SU-DHL-6 (cell line): ENCODE results near the gene MCF2L2.

Source experiments
- H2AFZ ChIP-seq: fragments of 200-600 bp; sonication (generic); 2 replicates; pipeline ENCODE4 v1.6.1; 2014; ENCODE audit warnings: low read depth, mild to moderate bottlenecking, moderate library complexity, mixed read lengths, antibody characterized with exemption, low read length; ENCODE audit not compliant: severe bottlenecking
- H3F3A ChIP-seq: fragments of 200-600 bp; shearing (Covaris generic); 2 replicates; pipeline ENCODE4 v1.6.0; 2016; ENCODE audit warnings: antibody characterized with exemption, mild to moderate bottlenecking; ENCODE audit not compliant: insufficient read depth
- H3K27ac ChIP-seq: fragments of 200-600 bp; sonication (generic); 2 replicates; pipeline ENCODE4 v1.5.1; 2016; ENCODE audit warnings: low read depth, mild to moderate bottlenecking, low read length, moderate library complexity, mixed read lengths
- H3K27me3 ChIP-seq: fragments of 200-600 bp; sonication (generic), shearing (Covaris generic); 2 replicates; pipeline ENCODE4 v1.6.0; 2014; ENCODE audit warnings: mild to moderate bottlenecking, low read length
- H3K36me3 ChIP-seq: fragments of 200-600 bp; sonication (generic); 2 replicates; pipeline ENCODE4 v1.6.1; 2014; ENCODE audit warnings: mild to moderate bottlenecking, low read length, mixed read lengths
- H3K4me2 ChIP-seq: fragments of 300-600, 200-600 bp; shearing (Covaris generic), sonication (generic); 2 replicates; pipeline ENCODE4 v1.6.0; 2014; ENCODE audit warnings: low read length, low read depth, mild to moderate bottlenecking; ENCODE audit not compliant: poor library complexity, severe bottlenecking
- H3K4me3 ChIP-seq: fragments of 200-600 bp; sonication (generic); 2 replicates; pipeline ENCODE4 v1.5.1; 2014; ENCODE audit warnings: antibody characterized with exemption, low read length, mild to moderate bottlenecking, mixed read lengths; ENCODE audit not compliant: insufficient read depth, poor library complexity, severe bottlenecking
- H3K79me2 ChIP-seq: fragments of 200-600 bp; sonication (generic); 2 replicates; pipeline ENCODE4 v1.6.1; 2014; ENCODE audit warnings: mild to moderate bottlenecking, low read length, moderate library complexity; ENCODE audit not compliant: insufficient read depth
- H3K9ac ChIP-seq: fragments of 200-600 bp; sonication (generic); 2 replicates; pipeline ENCODE4 v1.7.0; 2014; ENCODE audit warnings: mild to moderate bottlenecking, low read length
- H3K9me2 ChIP-seq: fragments of 200-600 bp; sonication (generic); replicated peaks from 2 replicates; pipeline ENCODE4 v1.6.1; 2014; ENCODE audit warnings: low read length; ENCODE audit not compliant: insufficient read depth
- H3K9me3 ChIP-seq: fragments of 200-600 bp; sonication (generic); 2 replicates; pipeline ENCODE4 v1.6.1; 2014; ENCODE audit warnings: low read length, mixed read lengths; ENCODE audit not compliant: insufficient read depth
- H4K20me1 ChIP-seq: fragments of 200-600 bp; sonication (generic); 2 replicates; pipeline ENCODE4 v1.6.1; 2014; ENCODE audit warnings: low read depth, mild to moderate bottlenecking, antibody characterized with exemption, low read length, moderate library complexity, mixed read lengths
- EZH2phosphoT487 ChIP-seq: fragments of 200-600 bp; sonication (generic), shearing (Covaris generic); conservative IDR thresholded peaks from 2 replicates; pipeline ENCODE4 v1.6.1; 2018; ENCODE audit warnings: mild to moderate bottlenecking, antibody characterized with exemption, low read length, moderate library complexity, mixed read lengths
- TF ChIP-seq, protein P1 (sequence below): fragments of 200-600 bp; sonication (generic); IDR thresholded peaks from one replicate; pipeline ENCODE4 v1.5.1; 2017; ENCODE audit warnings: antibody characterized with exemption, mild to moderate bottlenecking, low read length, moderate library complexity; ENCODE audit not compliant: insufficient read depth, poor library complexity, severe bottlenecking

MCF2L2 gene

GRCh38 chr3:183306798-183307671 is 121.4 kb downstream of the MCF2L2 start:
- no peak overlapping the region for H3K27ac ChIP-seq
- H3K4me2 ChIP-seq: no peak overlapping the region

GRCh38 chr3:183303690-183304089 is 124.7 kb downstream of the MCF2L2 start:
- Histone ChIP-seq H3K27ac (no peak overlapping the region), H3K79me2 (no peaks in the 10 kb centered on the region), H3K27me3 (no peaks in the 10 kb centered on the region), H3K4me3 (no peak overlapping the region), H3K9me2 (no peaks in the 10 kb centered on the region), H3K36me3 (no peaks in the 10 kb centered on the region), H4K20me1 (no peaks in the 10 kb centered on the region), H3K4me2 (no peak overlapping the region), H2AFZ (no peak overlapping the region), H3K9ac (no peak overlapping the region), H3K9me3 (no peaks in the 10 kb centered on the region), H3F3A (no peaks in the 10 kb centered on the region)
- TF ChIP-seq EZH2phosphoT487: no peak

More at GRCh38 chr3:183306798-183307671, 121.4 kb downstream of the MCF2L2 start:
- H2AFZ ChIP-seq: no peak overlapping the region
- no peaks in the 10 kb centered on the region for H4K20me1 ChIP-seq
- H3K27me3 ChIP-seq: no peaks in the 10 kb centered on the region
- no peaks in the 10 kb centered on the region for H3K79me2 ChIP-seq
- H3K4me3 ChIP-seq: no peak overlapping the region
- H3F3A ChIP-seq: no peaks in the 10 kb centered on the region
- no peaks in the 10 kb centered on the region for H3K36me3 ChIP-seq
- TF ChIP-seq, protein P1, sequence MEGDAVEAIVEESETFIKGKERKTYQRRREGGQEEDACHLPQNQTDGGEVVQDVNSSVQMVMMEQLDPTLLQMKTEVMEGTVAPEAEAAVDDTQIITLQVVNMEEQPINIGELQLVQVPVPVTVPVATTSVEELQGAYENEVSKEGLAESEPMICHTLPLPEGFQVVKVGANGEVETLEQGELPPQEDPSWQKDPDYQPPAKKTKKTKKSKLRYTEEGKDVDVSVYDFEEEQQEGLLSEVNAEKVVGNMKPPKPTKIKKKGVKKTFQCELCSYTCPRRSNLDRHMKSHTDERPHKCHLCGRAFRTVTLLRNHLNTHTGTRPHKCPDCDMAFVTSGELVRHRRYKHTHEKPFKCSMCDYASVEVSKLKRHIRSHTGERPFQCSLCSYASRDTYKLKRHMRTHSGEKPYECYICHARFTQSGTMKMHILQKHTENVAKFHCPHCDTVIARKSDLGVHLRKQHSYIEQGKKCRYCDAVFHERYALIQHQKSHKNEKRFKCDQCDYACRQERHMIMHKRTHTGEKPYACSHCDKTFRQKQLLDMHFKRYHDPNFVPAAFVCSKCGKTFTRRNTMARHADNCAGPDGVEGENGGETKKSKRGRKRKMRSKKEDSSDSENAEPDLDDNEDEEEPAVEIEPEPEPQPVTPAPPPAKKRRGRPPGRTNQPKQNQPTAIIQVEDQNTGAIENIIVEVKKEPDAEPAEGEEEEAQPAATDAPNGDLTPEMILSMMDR: no peak
- TF ChIP-seq EZH2phosphoT487: no peak
- H3K9ac ChIP-seq: no peak overlapping the region
- no peaks in the 10 kb centered on the region for H3K9me3 ChIP-seq
- H3K9me2 ChIP-seq: no peaks in the 10 kb centered on the region

GRCh38 chr3:183301937-183302580 is 126.4 kb downstream of the MCF2L2 start:
- Histone ChIP-seq H4K20me1 (no peaks in the 10 kb centered on the region), H3K9ac (no peak overlapping the region), H3K36me3 (no peaks in the 10 kb centered on the region), H3K9me3 (no peaks in the 10 kb centered on the region), H3K4me3 (no peak overlapping the region), H3K4me2 (no peak overlapping the region), H2AFZ (no peak overlapping the region), H3F3A (no peaks in the 10 kb centered on the region), H3K27ac (no peak overlapping the region), H3K9me2 (no peaks in the 10 kb centered on the region), H3K79me2 (no peaks in the 10 kb centered on the region), H3K27me3 (no peaks in the 10 kb centered on the region)
- TF ChIP-seq, protein P1: no peak
- no peak for TF ChIP-seq EZH2phosphoT487
